HepG2 (cell line): Measurements from ENCODE around the gene NEURL4. TPM values are rescaled to one million over a fixed set of nuclear protein-coding genes. Genes with fewer than 3 reads are reported as not detected.
A peak's percentile ranks its signal among the peaks of the same experiment; 100 is the strongest.

Experiments
- CSRNP2 ChIP-seq: sonication (generic); formaldehyde crosslinking; conservative IDR thresholded peaks from 2 replicates; pipeline ENCODE4 v1.8.0; 2022; ENCODE audit warnings: low read depth, missing genetic modification reagents
- EZH2 ChIP-seq: conservative IDR thresholded peaks from 2 replicates; pipeline ENCODE4 v1.6.1; 2012; ENCODE audit warnings: mild to moderate bottlenecking, low read depth, low read length, moderate library complexity
- GATAD1 ChIP-seq: IDR thresholded peaks from 2 replicates; pipeline ENCODE4 v1.6.1; 2016; ENCODE audit warnings: missing genetic modification reagents, missing compliant biosample characterization
- KAT8 ChIP-seq: IDR thresholded peaks from 2 replicates; pipeline ENCODE4 v1.6.1; 2016; ENCODE audit warnings: missing genetic modification reagents, missing compliant biosample characterization
- KMT2B ChIP-seq: IDR thresholded peaks from 2 replicates; pipeline ENCODE4 v1.6.1; 2016; ENCODE audit warnings: missing genetic modification reagents, missing compliant biosample characterization
- MAF1 ChIP-seq: sonication (generic); formaldehyde crosslinking; IDR thresholded peaks from 2 replicates; pipeline ENCODE4 v1.5.0; 2020; ENCODE audit warnings: missing genetic modification reagents, borderline replicate concordance
- NR2C2 ChIP-seq: sonication (generic); formaldehyde crosslinking; IDR thresholded peaks from 2 replicates; pipeline ENCODE4 v1.4.0; 2020; ENCODE audit warnings: missing genetic modification reagents, mild to moderate bottlenecking, moderate library complexity, borderline replicate concordance
- PTBP1 ChIP-seq: fragments of 200-400 bp; formaldehyde crosslinking; IDR thresholded peaks from 2 replicates; pipeline ENCODE4 v1.6.1; 2018; ENCODE audit warnings: low read length, low read depth; ENCODE audit not compliant: poor library complexity, severe bottlenecking
- RFX5 ChIP-seq: IDR thresholded peaks from 2 replicates; pipeline ENCODE4 v1.6.1; 2011; ENCODE audit warnings: low read depth, low read length, improper control_type of control experiment
- SUZ12 ChIP-seq: fragments of 150-350 bp; IDR thresholded peaks from 2 replicates; pipeline ENCODE4 v1.6.1; 2014; ENCODE audit warnings: low read depth, low read length
- YEATS2 ChIP-seq: sonication (generic); formaldehyde crosslinking; IDR thresholded peaks from 2 replicates; pipeline ENCODE4 v1.4.0; 2020; ENCODE audit warnings: missing genetic modification reagents, borderline replicate concordance
- ZBTB44 ChIP-seq: sonication (generic); formaldehyde crosslinking; IDR thresholded peaks from 2 replicates; pipeline ENCODE4 v1.4.0; 2020; ENCODE audit warnings: missing genetic modification reagents
- ZNF224 ChIP-seq: sonication (generic); formaldehyde crosslinking; IDR thresholded peaks from 2 replicates; pipeline ENCODE4 v1.5.0; 2020; ENCODE audit warnings: mild to moderate bottlenecking, missing genetic modification reagents
- ZNF281 ChIP-seq: sonication (generic); formaldehyde crosslinking; IDR thresholded peaks from 2 replicates; pipeline ENCODE4 v1.4.0; 2020; ENCODE audit warnings: missing genetic modification reagents, borderline replicate concordance
- ZNF331 ChIP-seq: sonication (generic); formaldehyde crosslinking; IDR thresholded peaks from 2 replicates; pipeline ENCODE4 v1.4.0; 2020; ENCODE audit warnings: missing genetic modification reagents
- polyA plus RNA-seq, 8 experiments: library from polyadenylated mRNA; depleted of rRNA in 3 of 8; stranded (reverse) in 7 of 8; unstranded in 1 of 8; fragments of >200 nt; fragmentation: Illumina TruSeq in 4 of 8; extraction: Trizol in 4 of 8; gene quantifications; 2 replicates each; pipeline versions ENCODE4 v1.2.1 to v1.2.3, GENCODE V29; 2011 to 2016; ENCODE audit warnings: low read depth in 4 of 8, missing spikeins in 1 of 8, mixed read lengths in 1 of 8; ENCODE audit not compliant: insufficient read depth in 1 of 8
- total RNA-seq, 5 experiments: library from RNA; depleted of rRNA; stranded (reverse); fragments of >200 nt; fragmentation: Illumina TruSeq; extraction: Trizol; gene quantifications; 2 replicates each; pipeline ENCODE4 v1.2.3, GENCODE V29; 2016; ENCODE audit warnings: low read depth in 1 of 5
- TF ChIP-seq, protein P1 (sequence below): sonication (generic); IDR thresholded peaks from 2 replicates; pipeline ENCODE4 v1.6.1; 2016; ENCODE audit warnings: low read depth, borderline replicate concordance
- TF ChIP-seq, protein P2 (sequence below): sonication (generic); formaldehyde crosslinking; IDR thresholded peaks from 2 replicates; pipeline ENCODE4 v1.4.0; 2020; ENCODE audit warnings: mild to moderate bottlenecking, missing genetic modification reagents
- TF ChIP-seq, protein P3 (sequence below): sonication (generic); formaldehyde crosslinking; IDR thresholded peaks from 2 replicates; pipeline ENCODE4 v1.4.0; 2020; ENCODE audit warnings: missing genetic modification reagents
- TF ChIP-seq, protein P4 (sequence below): sonication (generic); formaldehyde crosslinking; IDR thresholded peaks from 2 replicates; pipeline ENCODE4 v1.4.0; 2020; ENCODE audit warnings: missing genetic modification reagents

NEURL4 gene
- total and polyA plus RNA-seq, 2 of the 13 experiments (the other 11 are each of a cell fraction or from before 2014, with no cell fraction given), result 14.8 to 15.7 TPM

- TF ChIP-seq CSRNP2 (CRISPR knock-in tag), result no peak
- TF ChIP-seq, protein P1, sequence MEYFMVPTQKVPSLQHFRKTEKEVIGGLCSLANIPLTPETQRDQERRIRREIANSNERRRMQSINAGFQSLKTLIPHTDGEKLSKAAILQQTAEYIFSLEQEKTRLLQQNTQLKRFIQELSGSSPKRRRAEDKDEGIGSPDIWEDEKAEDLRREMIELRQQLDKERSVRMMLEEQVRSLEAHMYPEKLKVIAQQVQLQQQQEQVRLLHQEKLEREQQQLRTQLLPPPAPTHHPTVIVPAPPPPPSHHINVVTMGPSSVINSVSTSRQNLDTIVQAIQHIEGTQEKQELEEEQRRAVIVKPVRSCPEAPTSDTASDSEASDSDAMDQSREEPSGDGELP, result no peak
- 0 out of 2 replicates have a peak, but pooled peaks have one; percentile 46 for TF ChIP-seq GATAD1 (CRISPR knock-in tag)
- no peak; the same call in 1 of the 2 replicates for TF ChIP-seq ZNF281 (CRISPR knock-in tag)
- 0 out of 2 replicates have a peak, but pooled peaks have one; percentile 22 for TF ChIP-seq NR2C2 (CRISPR knock-in tag)
- no peak for TF ChIP-seq ZBTB44
- peak; percentile 53; the same call in 1 of the 2 replicates for TF ChIP-seq YEATS2 (CRISPR knock-in tag)
- TF ChIP-seq, protein P2, sequence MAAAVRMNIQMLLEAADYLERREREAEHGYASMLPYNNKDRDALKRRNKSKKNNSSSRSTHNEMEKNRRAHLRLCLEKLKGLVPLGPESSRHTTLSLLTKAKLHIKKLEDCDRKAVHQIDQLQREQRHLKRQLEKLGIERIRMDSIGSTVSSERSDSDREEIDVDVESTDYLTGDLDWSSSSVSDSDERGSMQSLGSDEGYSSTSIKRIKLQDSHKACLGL, result no peak
- TF ChIP-seq, protein P3, sequence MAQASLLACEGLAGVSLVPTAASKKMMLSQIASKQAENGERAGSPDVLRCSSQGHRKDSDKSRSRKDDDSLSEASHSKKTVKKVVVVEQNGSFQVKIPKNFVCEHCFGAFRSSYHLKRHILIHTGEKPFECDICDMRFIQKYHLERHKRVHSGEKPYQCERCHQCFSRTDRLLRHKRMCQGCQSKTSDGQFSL, result 0 out of 2 replicates have a peak, but pooled peaks have one; percentile 41
- no peak for TF ChIP-seq PTBP1
- TF ChIP-seq SUZ12, result no peak
- TF ChIP-seq EZH2, result no peak
- no peak for TF ChIP-seq ZNF224 (CRISPR knock-in tag)
- TF ChIP-seq MAF1 (CRISPR knock-in tag), result no peak
- TF ChIP-seq ZNF331 (CRISPR knock-in tag), result peak; percentile 46; the same call in 1 of the 2 replicates
- TF ChIP-seq, protein P4, sequence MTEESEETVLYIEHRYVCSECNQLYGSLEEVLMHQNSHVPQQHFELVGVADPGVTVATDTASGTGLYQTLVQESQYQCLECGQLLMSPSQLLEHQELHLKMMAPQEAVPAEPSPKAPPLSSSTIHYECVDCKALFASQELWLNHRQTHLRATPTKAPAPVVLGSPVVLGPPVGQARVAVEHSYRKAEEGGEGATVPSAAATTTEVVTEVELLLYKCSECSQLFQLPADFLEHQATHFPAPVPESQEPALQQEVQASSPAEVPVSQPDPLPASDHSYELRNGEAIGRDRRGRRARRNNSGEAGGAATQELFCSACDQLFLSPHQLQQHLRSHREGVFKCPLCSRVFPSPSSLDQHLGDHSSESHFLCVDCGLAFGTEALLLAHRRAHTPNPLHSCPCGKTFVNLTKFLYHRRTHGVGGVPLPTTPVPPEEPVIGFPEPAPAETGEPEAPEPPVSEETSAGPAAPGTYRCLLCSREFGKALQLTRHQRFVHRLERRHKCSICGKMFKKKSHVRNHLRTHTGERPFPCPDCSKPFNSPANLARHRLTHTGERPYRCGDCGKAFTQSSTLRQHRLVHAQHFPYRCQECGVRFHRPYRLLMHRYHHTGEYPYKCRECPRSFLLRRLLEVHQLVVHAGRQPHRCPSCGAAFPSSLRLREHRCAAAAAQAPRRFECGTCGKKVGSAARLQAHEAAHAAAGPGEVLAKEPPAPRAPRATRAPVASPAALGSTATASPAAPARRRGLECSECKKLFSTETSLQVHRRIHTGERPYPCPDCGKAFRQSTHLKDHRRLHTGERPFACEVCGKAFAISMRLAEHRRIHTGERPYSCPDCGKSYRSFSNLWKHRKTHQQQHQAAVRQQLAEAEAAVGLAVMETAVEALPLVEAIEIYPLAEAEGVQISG (CRISPR knock-in tag), result peak; percentile 45; the same call in 1 of the 2 replicates
- TF ChIP-seq RFX5, result no peak
- TF ChIP-seq KAT8 (CRISPR knock-in tag), result no peak
- TF ChIP-seq KMT2B, result 0 out of 2 replicates have a peak, but pooled peaks have one; percentile 21
These were observed 27.0 kb upstream of the NEURL4 start (continued) for GRCh38 chr17:7356072-7356549.
